KMS-11 (cell line): ENCODE data around the gene LRRC37B.
"Not testable (repeated sequence)": the region's sequence is repeated elsewhere in the genome, so short reads cannot be mapped to it uniquely, and the experiment has no call there.

Experiments
- H2AFZ ChIP-seq: fragments of 200-600 bp; sonication (generic); 2 replicates; pipeline ENCODE4 v1.6.1; 2016; ENCODE audit warnings: antibody characterized with exemption, mixed run types, low read depth
- H3K27ac ChIP-seq: fragments of 200-600 bp; sonication (generic); 2 replicates; pipeline ENCODE4 v1.6.1; 2016; ENCODE audit warnings: mild to moderate bottlenecking, mixed run types
- H3K27me3 ChIP-seq: fragments of 200-600 bp; sonication (generic); 2 replicates; pipeline ENCODE4 v1.6.1; 2017; ENCODE audit warnings: mild to moderate bottlenecking, low read depth, mixed run types, moderate library complexity; ENCODE audit not compliant: insufficient read depth
- H3K36me3 ChIP-seq: fragments of 200-600 bp; sonication (generic); 2 replicates; pipeline ENCODE4 v1.6.1; 2017; ENCODE audit warnings: mild to moderate bottlenecking, mixed run types; ENCODE audit not compliant: insufficient read depth
- H3K4me1 ChIP-seq: fragments of 200-600 bp; sonication (generic); 2 replicates; pipeline ENCODE4 v1.6.1; 2016; ENCODE audit warnings: mild to moderate bottlenecking, low read depth, mixed run types; ENCODE audit not compliant: poor library complexity, severe bottlenecking
- H3K4me2 ChIP-seq: fragments of 200-600 bp; sonication (generic); 2 replicates; pipeline ENCODE4 v1.7.0; 2016; ENCODE audit warnings: mild to moderate bottlenecking, mixed run types
- H3K4me3 ChIP-seq: fragments of 200-600 bp; sonication (generic); IDR thresholded peaks from 2 replicates; pipeline ENCODE4 v1.6.1; 2017; ENCODE audit warnings: low read depth, low read length, mixed read lengths; ENCODE audit not compliant: insufficient read depth
- H3K79me2 ChIP-seq: fragments of 200-600 bp; sonication (generic); 2 replicates; pipeline ENCODE4 v1.6.1; 2016; ENCODE audit warnings: low read depth, mixed run types; ENCODE audit not compliant: insufficient read depth
- H3K9ac ChIP-seq: fragments of 200-600 bp; sonication (generic); 2 replicates; pipeline ENCODE4 v1.6.1; 2016; ENCODE audit warnings: mild to moderate bottlenecking, mixed run types
- H4K20me1 ChIP-seq: fragments of 200-600 bp; sonication (generic); 2 replicates; pipeline ENCODE4 v1.6.1; 2016; ENCODE audit warnings: mild to moderate bottlenecking, mixed run types; ENCODE audit not compliant: insufficient read depth
- CTCF ChIP-seq: fragments of 200-600 bp; sonication (generic); conservative IDR thresholded peaks from 2 replicates; pipeline ENCODE4 v1.6.1; 2017; ENCODE audit warnings: low read depth, mild to moderate bottlenecking, antibody characterized with exemption, low read length, moderate library complexity, mixed read lengths

Gene LRRC37B

DNA sequence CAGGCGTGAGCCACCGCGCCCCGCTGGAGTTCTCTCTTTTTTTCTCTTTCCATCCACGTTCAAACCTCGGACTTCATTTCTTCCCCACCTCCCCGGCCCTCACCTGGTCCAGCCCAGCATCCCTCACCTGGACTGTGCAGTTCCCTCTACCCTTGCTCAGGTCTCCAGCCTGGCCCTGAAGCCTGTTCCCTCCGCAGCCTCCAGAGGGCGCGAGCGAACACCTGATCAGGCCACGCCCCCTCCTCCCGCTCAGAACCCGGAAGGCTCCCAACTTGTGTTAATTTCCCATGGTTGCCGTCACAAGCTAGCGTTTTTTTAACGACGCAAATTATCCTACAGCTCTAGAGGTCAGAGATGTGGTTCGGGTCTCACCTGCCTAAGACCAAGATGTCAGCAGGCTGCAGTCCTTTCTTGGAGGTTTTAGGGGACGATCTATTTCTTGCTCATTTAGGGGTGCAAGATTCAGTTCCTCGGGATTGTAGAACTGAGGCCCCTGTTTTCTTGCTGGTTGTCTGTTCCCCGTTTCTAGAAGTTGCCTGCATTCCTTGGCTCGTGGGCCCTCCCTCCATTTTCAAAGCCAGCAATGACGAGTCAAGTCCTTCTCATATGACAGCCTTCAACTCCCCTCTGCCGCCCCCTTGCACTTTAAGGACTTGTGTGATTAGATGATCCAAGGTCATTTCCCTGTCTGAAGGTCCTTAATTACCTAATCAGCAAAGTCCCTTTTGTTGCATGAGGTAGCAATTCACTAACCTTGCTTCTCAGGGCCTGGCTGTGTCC is 59.9 kb downstream of the LRRC37B start:
- not testable (repeated sequence) for H3K27ac ChIP-seq, H3K79me2 ChIP-seq, H3K4me1 ChIP-seq, H3K27me3 ChIP-seq, H3K36me3 ChIP-seq, H3K4me3 ChIP-seq, H3K9ac ChIP-seq, H4K20me1 ChIP-seq
- peak overlapping the region; percentile 68 for H2AFZ ChIP-seq
- peak overlapping the region; percentile 31 for H3K4me2 ChIP-seq
- peak; percentile 32; the same call in 1 of the 2 replicates for TF ChIP-seq CTCF

GRCh38 chr17:32069067-32069466 is 61.9 kb downstream of the LRRC37B start:
- not testable (repeated sequence) for H3K4me1 ChIP-seq, H3K27me3 ChIP-seq, H3K36me3 ChIP-seq, H3K4me2 ChIP-seq, H3K27ac ChIP-seq, H3K9ac ChIP-seq, H2AFZ ChIP-seq, H3K4me3 ChIP-seq, H3K79me2 ChIP-seq, H4K20me1 ChIP-seq

DNA sequence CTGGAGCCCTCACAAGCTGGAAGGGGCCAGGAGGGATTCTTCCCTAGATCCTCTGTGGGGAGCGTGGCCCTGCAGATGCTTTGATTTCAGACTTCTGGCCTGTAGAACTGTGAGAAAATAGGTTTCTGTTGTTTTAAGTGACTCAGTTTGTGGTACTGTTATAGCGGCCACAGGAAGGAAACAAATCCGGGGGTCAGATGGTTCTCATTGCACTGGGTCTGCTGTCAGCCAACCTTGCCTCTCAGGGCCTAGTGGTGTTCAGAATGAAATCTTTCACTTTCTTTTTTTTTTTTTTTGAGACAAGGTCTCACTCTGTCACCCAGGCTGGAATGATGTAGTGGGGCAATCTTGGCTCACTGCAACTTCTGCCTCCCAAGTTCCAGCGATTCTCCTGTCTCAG is 64.8 kb downstream of the LRRC37B start:
- not testable (repeated sequence) for H3K36me3 ChIP-seq, H3K9ac ChIP-seq, H3K4me3 ChIP-seq, H3K27ac ChIP-seq, H2AFZ ChIP-seq, H4K20me1 ChIP-seq, H3K79me2 ChIP-seq, H3K4me1 ChIP-seq, H3K4me2 ChIP-seq, H3K27me3 ChIP-seq

DNA sequence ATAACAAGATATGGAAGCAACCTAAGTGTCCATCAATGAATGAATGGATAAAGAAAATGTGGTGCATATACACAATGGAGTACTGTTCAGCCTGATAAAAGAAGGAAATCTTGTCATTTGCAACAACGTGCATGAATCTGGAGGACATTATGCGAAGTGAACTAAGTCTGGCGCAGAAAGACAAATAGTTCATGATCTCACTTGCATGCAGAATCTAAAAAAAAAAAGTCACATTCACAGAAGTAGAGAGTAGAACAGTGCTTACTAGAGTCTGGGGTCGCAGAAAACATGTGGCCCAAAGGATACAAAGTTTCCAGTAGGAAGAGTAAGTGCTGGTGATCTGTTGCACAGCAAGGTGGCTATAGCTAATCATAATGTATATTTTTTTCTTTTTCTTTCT is 65.9 kb downstream of the LRRC37B start:
- H3K4me2 ChIP-seq, H3K4me1 ChIP-seq, H3K4me3 ChIP-seq, H4K20me1 ChIP-seq, H3K9ac ChIP-seq, H2AFZ ChIP-seq, H3K36me3 ChIP-seq, H3K79me2 ChIP-seq, H3K27me3 ChIP-seq, H3K27ac ChIP-seq: not testable (repeated sequence)

DNA sequence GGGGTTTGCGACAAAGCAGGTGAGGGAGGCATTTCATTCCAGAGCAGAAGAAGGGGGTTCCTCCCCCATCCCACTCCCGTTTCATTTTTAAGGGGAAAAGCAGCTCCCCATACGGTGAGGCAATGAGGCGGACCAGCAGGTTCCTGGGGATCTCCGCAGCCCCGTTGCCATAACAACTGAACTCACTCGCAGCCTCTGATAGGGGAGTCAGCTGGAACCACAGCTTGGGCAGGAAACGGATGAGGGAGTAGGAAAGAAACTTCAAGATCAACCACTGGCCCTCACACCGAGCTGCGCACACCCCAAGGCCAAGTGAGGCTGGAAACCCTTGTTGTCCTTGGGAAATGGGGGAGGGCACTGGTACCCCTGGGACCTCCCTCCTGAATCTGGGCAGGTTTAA is 72.6 kb downstream of the LRRC37B start:
- H3K4me3 ChIP-seq, H3K27me3 ChIP-seq, H3K4me2 ChIP-seq, H3K9ac ChIP-seq, H3K36me3 ChIP-seq, H2AFZ ChIP-seq, H4K20me1 ChIP-seq, H3K79me2 ChIP-seq, H3K27ac ChIP-seq, H3K4me1 ChIP-seq: not testable (repeated sequence)

- H3K27ac ChIP-seq, H3K79me2 ChIP-seq, H3K4me2 ChIP-seq, H3K9ac ChIP-seq, H3K4me3 ChIP-seq, H4K20me1 ChIP-seq, H3K4me1 ChIP-seq, H2AFZ ChIP-seq, H3K27me3 ChIP-seq, H3K36me3 ChIP-seq: not testable (repeated sequence)
Measured at GRCh38 chr17:32083550-32083979, 76.4 kb downstream of the LRRC37B start.

DNA sequence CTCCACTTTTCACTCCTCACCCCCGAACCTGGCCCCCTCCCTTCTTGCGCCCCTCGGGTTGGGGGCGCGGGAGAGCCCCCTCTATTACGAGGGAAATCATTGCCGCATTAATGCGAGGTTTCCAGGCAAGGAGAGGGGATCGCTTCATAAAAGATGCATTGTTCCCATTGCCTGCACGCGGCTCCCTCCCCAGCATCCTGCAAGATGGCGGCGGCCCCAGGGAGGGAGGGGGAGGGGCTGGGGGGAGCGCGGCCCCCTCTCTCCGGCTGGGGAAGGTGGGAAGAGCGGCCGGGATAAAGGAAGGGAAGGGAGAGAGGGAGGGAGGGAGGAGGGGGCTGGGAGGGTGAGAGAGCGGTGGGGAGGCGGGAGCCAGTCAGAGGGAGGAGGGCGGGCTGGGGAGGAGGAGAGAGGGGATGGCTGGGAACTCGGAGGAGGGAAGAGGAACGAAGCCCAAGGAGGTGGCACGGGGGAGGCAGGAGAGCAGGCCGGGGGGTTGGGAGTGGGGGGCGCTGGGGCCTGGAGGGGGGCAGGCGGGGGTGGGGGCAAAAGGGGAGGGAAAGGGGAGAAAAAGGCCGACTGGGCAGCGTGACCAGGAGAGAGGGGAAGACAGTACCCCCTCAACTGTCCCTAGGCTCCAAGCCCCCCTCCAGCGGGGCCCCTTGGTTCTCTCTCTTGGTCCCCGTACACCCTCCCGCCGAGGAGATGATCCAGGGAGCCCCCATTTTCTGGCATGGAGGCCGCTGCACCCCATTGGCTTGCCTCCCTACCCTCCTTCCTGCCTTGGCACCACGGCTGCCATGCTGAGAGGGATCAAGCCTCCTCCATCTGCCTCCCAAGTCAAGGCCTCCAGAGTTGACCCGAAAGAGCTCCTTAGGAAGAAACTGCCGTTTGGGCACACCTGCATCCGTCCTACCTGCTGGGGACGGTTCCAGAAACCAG is 77.1 kb downstream of the LRRC37B start:
- H3K36me3 ChIP-seq, H3K4me3 ChIP-seq, H3K9ac ChIP-seq, H3K27ac ChIP-seq, H3K4me2 ChIP-seq, H3K27me3 ChIP-seq, H3K4me1 ChIP-seq, H2AFZ ChIP-seq, H4K20me1 ChIP-seq, H3K79me2 ChIP-seq: not testable (repeated sequence)

DNA sequence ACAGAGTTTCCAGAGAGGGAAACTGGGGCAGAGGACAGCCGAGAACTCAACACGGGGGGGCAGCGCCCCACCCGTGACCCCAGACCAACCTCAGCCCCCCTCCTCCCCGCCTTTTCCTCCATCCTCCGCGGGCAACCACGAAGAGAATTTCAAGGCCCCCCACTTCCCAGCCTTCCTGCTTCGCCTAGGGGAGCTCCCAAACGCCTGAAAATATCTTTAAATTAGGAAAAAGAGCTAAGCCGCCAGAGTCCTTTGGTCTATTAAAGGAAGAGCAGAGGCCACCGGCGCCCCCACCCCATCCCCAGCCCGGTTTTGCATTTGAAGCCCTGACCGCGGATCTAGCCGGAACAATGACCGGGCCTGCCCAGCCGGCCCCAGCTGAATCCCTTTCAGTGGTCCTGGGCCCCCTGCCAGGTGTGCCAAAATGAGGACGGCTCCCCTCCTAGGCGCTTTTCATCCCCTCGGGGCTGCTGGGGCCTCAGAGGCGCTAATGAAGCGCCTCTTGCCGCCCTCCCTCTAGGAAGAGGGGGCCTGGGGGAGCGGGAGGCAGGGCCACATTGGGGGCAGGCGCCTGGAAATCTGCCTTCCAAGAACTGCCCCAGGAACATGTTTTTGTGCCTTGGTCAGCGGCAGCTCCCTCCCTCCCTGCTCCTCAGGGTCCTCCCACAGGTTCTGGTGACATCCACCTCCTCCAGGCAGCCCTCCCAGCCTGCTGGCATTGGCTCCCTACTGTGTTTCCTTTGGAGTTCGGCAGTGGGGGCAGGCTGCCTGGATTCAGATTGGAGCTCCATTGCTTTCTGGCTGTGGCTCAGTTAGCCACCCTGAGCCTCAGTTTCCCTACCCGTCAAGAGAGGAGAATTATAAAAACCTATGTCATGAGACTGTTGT is 78.0 kb downstream of the LRRC37B start:
- not testable (repeated sequence) for H3K79me2 ChIP-seq, H3K4me3 ChIP-seq, H3K4me2 ChIP-seq, H3K4me1 ChIP-seq, H3K36me3 ChIP-seq, H3K27me3 ChIP-seq, H2AFZ ChIP-seq, H4K20me1 ChIP-seq, H3K27ac ChIP-seq, H3K9ac ChIP-seq

DNA sequence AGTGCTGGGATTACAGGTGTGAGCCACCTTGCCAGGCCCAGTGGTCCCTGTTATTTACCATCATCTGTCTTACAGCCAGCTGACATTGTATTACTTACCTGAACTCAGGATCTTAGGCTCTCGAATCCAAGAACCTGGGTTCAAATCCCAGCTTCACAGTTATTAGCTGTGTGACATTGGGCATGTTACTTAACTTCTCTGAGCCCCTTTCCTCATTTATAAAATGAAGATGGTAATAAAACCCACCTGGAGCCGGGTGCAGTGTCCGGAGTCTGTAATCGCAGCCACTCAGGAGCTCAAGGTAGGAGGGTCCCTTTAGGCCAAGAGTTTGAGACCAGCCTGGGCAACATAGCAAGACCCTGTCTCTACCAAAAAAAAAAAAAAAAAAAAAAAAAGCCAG is 79.7 kb downstream of the LRRC37B start:
- H3K27me3 ChIP-seq, H3K4me1 ChIP-seq: not testable (repeated sequence)

More for the DNA sequence above, 79.7 kb downstream of the LRRC37B start:
- H3K79me2 ChIP-seq, H3K9ac ChIP-seq, H3K36me3 ChIP-seq, H2AFZ ChIP-seq, H4K20me1 ChIP-seq, H3K27ac ChIP-seq, H3K4me3 ChIP-seq, H3K4me2 ChIP-seq: not testable (repeated sequence)
